Body of pancreas (tissue), 4 donors: ENCODE measurements around the gene MYNN. TPM values are rescaled to one million over a fixed set of nuclear protein-coding genes. Genes with fewer than 3 reads are reported as not detected.

Experiments
- ATAC-seq: fragments of 150-250 bp; one replicate; pipeline ENCODE4 v1.9.1; 2016
- DNase-seq, 4 donors: peaks; one replicate each; pipeline ENCODE4 v3.0.0-alpha.2; 2019
- H3K27ac ChIP-seq, 4 donors: fragments of 200-600 bp; sonication (generic); 1 replicate in 3 of 4; 2 replicates in 1 of 4; pipeline versions ENCODE4 v1.5.1 to v1.6.1; 2016 to 2019; ENCODE audit warnings: mild to moderate bottlenecking in 1 of 4, mixed read lengths in 1 of 4, moderate library complexity in 1 of 4
- H3K27me3 ChIP-seq, 2 donors: fragments of 200-600 bp; sonication (generic); one replicate each; pipeline ENCODE4 v1.6.0; 2016; ENCODE audit warnings: mild to moderate bottlenecking in 1 of 2
- H3K36me3 ChIP-seq, 2 donors: fragments of 200-600 bp; sonication (generic); replicated peaks in 1 of 2; 2 replicates each; pipeline ENCODE4 v1.5.1; 2016; ENCODE audit warnings: low read depth in 2 of 2; ENCODE audit not compliant: insufficient read depth in 1 of 2
- H3K4me1 ChIP-seq: fragments of 200-600 bp; sonication (generic); one replicate; pipeline ENCODE4 v1.6.0; 2016
- H3K4me3 ChIP-seq, 2 donors: fragments of 200-600 bp; sonication (generic); 1 replicate in 1 of 2; 2 replicates in 1 of 2; pipeline ENCODE4 v1.5.1; 2016 to 2019
- H3K9me3 ChIP-seq, 3 donors: fragments of 200-600 bp; sonication (generic); 1 replicate in 2 of 3; 2 replicates in 1 of 3; pipeline ENCODE4 v1.5.1; 2016
- CTCF ChIP-seq, 7 experiments: fragments of 450-650 bp in 4 of 7; fragments of 200-600 bp in 3 of 7; sonication (generic) in 3 of 7; IDR thresholded peaks; one replicate each; pipeline ENCODE4 v1.5.1; 2016 to 2019; ENCODE audit warnings: antibody characterized with exemption in 7 of 7
- POLR2A ChIP-seq, 3 donors: fragments of 450-650 bp; IDR thresholded peaks; one replicate each; pipeline ENCODE4 v1.6.1; 2016; ENCODE audit warnings: antibody characterized with exemption in 3 of 3, mild to moderate bottlenecking in 2 of 3
- WGBS, 2 donors: methylation state at CpG; one replicate each; pipeline ENCODE4 v1.1.5; 2017; 5-methylcytosine and 5-hydroxymethylcytosine counted together
- intact Hi-C: fragments of 100-400 bp; cut with DNase I; formaldehyde crosslinking; loops from one replicate; pipeline ENCODE4 v1.15.1; 2023
- total RNA-seq, 2 donors: library from RNA; depleted of rRNA; stranded (reverse); fragments of >200 nt; gene quantifications; one replicate each; pipeline ENCODE4 v1.1.0, GENCODE V29; 2016

The MYNN gene
- total RNA-seq, 2 donors from 2014 or later = 8.9 to 10.6 TPM

DNA sequence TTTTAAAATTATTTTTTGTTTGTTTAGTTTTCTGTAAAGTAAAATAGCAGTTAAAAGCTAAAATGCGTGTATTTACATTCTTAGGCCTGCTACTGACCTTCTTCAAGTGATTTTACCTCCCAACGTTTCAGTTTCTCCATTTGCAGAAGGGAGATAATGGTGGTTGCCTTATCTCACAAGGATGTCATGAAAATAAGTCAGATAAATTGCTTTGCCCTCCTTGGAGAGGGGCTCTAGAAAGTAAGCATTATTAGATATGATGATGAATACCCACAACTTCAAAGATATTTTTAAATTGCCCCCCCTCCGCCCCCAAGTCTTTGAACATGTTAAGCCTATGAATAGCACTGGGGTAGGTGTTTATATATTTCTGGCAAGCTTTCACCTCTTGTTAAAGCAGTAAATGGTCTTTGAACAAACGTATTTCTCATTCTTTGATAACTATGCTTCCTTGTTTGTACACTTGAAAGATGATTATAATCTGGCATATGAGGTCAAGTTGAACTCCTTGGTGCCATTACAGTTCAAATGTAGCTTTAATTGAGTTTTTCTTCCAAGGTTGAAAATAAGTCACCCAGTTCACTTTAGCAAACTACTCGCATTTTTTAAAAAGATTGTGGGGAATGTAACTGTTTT lies 14.7 kb upstream of the MYNN start:
- no peak overlapping the region for H3K27ac ChIP-seq
- DNase-seq = no peak
- ATAC-seq = no peak
- no peaks in the 10 kb centered on the region for H3K9me3 ChIP-seq
- no peaks in the 10 kb centered on the region for H3K4me1 ChIP-seq
- H3K27me3 ChIP-seq = no peaks in the 10 kb centered on the region
- H3K36me3 ChIP-seq = no peaks in the 10 kb centered on the region
- intact Hi-C loops = no loop called here
- no peak overlapping the region for H3K4me3 ChIP-seq
- TF ChIP-seq CTCF (IDR thresholded peaks at IDR 0.05) (no peak), POLR2A (IDR thresholded peaks at IDR 0.05) (no peak)
- 48 to 49% methylated on average over 5 of the region's 5 CpGs for WGBS, 2 donors

GRCh38 chr3:169759256-169759655 lies 13.9 kb upstream of the MYNN start:
- 73 to 88% methylated on average over 2 of the region's 2 CpGs for WGBS, 2 donors
- Histone ChIP-seq H3K36me3 (no peaks in the 10 kb centered on the region), H3K4me3 (no peak overlapping the region), H3K9me3 (no peaks in the 10 kb centered on the region), H3K27ac (no peak overlapping the region), H3K4me1 (peaks cover 7% of the 10 kb centered on the region), H3K27me3 (no peaks in the 10 kb centered on the region)
- intact Hi-C loops = no loop called here
- ATAC-seq (no peak), DNase-seq (no peak)
- no peak for TF ChIP-seq CTCF (IDR thresholded peaks at IDR 0.05)
- TF ChIP-seq POLR2A (IDR thresholded peaks at IDR 0.05) = no peak

GRCh38 chr3:169760479-169760878 lies 12.7 kb upstream of the MYNN start:
- DNase-seq = no peak
- WGBS, 2 donors = 70 to 77% methylated on average over 4 of the region's 4 CpGs
- intact Hi-C loops = no loop called here
- Histone ChIP-seq H3K36me3 (no peaks in the 10 kb centered on the region), H3K27me3 (no peaks in the 10 kb centered on the region), H3K9me3 (peaks cover 0 to under 1% (median 0%) of the 10 kb centered on the region in 3 donors), H3K27ac (no peak overlapping the region), H3K4me3 (no peak overlapping the region), H3K4me1 (peaks cover 8% of the 10 kb centered on the region)
- no peak for ATAC-seq
- no peak for TF ChIP-seq POLR2A (IDR thresholded peaks at IDR 0.05)
- TF ChIP-seq CTCF (IDR thresholded peaks at IDR 0.05) = no peak

- Histone ChIP-seq H3K27ac (peak overlapping the region; percentile 71 to 93 (median 83)), H3K9me3 (peaks cover 0 to 6% (median 0%) of the 10 kb centered on the region in 3 donors), H3K27me3 (no peaks in the 10 kb centered on the region), H3K4me3 (peak overlapping the region; percentile 50 to 60), H3K36me3 (no peaks in the 10 kb centered on the region), H3K4me1 (peaks cover 8% of the 10 kb centered on the region)
- peak; percentile 35 for ATAC-seq
- no peak for TF ChIP-seq CTCF (IDR thresholded peaks at IDR 0.05)
- TF ChIP-seq POLR2A (IDR thresholded peaks at IDR 0.05) = no peak
- WGBS, 2 donors = 2 to 8% methylated on average over 31 to 46 of the region's 46 CpGs
- intact Hi-C loops = no loop called here
- peak; percentile 51 to 64 (median 55) for DNase-seq
Observed at GRCh38 chr3:169764312-169764881, 8.8 kb upstream of the MYNN start.
